Stimulated activated CD4-positive, alpha-beta T cell treated with anti-CD3 and anti-CD28 coated beads, Interleukin-4, amount 100 ng/mL, for 4 hours (primary cell): Measurements from ENCODE around the gene KAT2B.
"Not testable (repeated sequence)": the region's sequence is repeated elsewhere in the genome, so short reads cannot be mapped to it uniquely, and the experiment has no call there.

Experiments
- DNase-seq, 2 experiments: peaks; one replicate each; pipeline ENCODE4 v3.0.0-alpha.2; 2020

Gene KAT2B

GRCh38 chr3:20042331-20042730, 2.1 kb downstream of the KAT2B start:
- DNase-seq = no peak

- DNase-seq = peak; percentile 25 to 43
Measured at GRCh38 chr3:20043396-20043795, 3.1 kb downstream of the KAT2B start.

DNA sequence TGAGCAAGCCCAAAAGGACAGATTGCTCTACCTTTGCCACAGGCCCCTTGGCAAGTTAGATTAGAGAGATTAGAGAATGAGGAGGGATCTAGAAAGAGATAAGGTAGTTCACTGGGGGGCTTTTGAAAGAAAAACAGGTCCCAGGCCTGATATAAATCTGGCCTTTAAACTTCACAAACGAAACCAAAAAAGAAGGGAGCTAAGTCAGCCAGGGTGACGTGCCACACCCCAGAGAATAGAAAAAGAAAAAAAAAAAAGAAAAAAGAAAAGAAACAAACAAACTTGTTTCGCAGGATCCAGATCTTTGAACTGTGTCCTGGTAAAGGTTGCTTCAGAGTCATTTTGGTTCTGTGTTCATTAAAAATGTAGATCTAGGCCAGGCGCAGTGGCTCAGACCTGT, 3.6 kb downstream of the KAT2B start:
- no peak for DNase-seq

DNA sequence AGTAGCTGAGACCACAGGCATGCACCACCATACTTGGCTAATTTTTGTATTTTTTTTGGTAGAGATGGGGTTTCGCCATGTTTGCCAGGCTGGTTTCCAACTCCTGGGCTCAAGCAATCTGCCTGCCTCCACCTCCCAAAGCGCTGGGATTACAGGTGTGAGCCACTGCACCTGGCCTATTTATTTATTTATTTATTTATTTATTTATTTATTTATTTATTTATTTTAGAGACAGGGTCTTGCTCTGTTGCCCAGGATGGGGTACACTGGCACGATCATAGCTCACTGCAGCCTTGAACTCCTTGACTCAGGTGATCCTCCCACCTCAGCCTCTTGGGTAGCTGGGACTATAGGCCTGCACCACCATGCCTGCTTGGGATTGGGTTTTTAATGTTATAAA, 4.9 kb downstream of the KAT2B start:
- DNase-seq = not testable (repeated sequence)

GRCh38 chr3:20046556-20046955, 6.3 kb downstream of the KAT2B start:
- DNase-seq = no peak

GRCh38 chr3:20047341-20047779, 7.1 kb downstream of the KAT2B start:
- DNase-seq = no peak

GRCh38 chr3:20047976-20048883, 8.0 kb downstream of the KAT2B start:
- no peak for DNase-seq

GRCh38 chr3:20051123-20051806, 11.0 kb downstream of the KAT2B start:
- no peak for DNase-seq

DNA sequence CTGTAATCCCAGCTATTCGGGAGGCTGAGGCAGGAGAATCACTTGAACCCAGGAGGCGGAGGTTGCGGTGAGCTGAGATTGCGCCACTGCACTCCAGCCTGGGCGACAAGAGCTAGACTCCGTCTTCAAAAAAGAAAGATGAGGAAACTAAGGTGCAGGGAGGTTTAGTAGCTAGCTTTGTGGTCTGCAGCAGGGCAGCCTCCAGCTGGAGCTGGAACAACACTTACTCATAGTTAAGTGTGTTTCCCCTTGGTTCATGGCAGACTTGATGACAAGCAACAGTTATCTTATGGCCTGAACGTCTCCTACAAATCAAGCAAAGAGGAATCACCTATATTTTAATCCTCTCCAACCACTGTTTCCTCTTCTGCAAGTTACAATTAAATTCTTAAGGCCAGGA, 12.6 kb downstream of the KAT2B start:
- no peak for DNase-seq

DNA sequence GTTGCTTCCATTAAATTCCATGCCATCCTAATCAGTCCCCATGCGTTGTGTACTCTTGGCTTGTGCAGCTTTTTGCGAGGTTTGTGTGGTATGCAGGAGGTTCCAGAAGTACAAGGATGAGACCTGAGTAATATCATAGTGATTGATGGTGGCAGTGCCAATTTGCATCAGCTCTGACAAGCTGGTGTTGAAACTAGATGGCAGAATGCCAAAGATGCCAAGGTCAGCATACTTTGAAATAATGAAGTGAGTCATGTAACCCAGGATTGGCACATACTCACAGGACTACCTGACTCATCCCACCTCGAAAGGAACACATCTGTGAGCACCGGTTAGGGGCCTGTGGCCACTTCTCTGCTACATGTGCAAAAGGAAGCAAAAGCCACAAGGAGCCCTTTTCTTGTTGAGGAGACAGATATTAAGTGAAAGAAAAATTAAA, 14.3 kb downstream of the KAT2B start:
- DNase-seq = peak; percentile 37 to 73

GRCh38 chr3:20055020-20055775, 15.0 kb downstream of the KAT2B start:
- peak in 1 of 2 experiments; percentile 15 for DNase-seq

DNA sequence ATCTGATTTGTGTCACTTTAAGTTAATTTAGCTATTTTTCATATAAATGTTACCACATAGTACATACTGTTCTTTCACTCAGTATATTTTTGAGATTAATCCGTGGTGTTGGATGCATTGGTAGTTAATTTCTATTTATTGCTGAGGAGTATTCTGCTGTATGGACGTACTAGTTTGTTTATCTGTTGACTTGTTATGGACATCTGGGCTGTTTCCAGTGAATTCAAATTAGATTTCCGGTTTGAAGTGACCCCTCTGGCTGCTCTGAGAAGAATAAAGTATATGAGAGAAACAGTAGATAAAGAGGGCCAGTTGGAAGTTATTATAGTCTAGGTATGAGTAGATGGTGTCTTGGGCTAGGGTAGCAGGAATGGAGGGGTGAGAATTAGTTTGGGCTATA, 15.6 kb downstream of the KAT2B start:
- no peak for DNase-seq

DNA sequence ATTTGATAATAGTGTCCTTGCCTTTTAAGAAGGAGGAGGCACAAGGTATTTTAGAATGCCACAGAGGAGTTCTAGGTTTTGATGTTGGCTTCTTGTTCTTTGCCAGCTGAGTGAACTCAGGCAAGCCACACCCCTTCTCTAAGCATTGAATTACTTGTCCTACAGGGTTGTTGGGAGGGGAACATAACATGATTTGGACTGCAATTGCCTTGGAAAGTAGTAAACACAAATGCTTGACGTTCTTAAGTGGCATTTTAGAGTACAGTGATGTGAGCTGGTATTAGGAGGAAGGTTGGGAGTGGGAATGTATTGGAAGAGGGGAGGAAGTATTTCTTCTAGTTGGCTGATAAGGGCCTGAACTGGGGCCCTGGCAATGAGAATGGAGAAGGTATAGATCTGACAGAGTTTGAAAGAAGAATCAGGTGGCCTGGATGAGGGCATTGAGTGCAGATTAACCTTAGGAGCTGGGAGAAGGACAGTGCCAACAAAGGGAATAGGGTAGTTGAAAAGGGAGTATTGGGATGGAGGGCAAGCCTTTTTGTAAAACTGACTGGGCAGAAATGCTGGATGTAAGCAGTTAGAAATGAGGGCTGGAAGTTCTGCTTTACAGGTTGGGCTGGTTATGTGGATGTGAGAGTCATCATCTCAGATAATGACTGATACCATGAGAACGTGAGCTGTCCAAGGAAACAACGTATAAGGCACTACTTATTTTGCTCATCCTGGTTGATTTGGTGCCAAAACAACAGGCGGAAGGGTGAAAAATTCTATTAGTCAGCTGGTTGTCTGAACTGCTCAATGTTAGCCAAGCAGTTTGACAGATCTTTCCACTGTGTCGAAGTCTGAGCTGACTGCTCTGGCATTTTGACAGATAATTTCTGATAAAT, 16.7 kb downstream of the KAT2B start:
- no peak for DNase-seq

- no peak for DNase-seq
Measured at GRCh38 chr3:20057612-20058180, 17.4 kb downstream of the KAT2B start.

GRCh38 chr3:20059929-20060328, 19.7 kb downstream of the KAT2B start:
- DNase-seq = no peak

DNA sequence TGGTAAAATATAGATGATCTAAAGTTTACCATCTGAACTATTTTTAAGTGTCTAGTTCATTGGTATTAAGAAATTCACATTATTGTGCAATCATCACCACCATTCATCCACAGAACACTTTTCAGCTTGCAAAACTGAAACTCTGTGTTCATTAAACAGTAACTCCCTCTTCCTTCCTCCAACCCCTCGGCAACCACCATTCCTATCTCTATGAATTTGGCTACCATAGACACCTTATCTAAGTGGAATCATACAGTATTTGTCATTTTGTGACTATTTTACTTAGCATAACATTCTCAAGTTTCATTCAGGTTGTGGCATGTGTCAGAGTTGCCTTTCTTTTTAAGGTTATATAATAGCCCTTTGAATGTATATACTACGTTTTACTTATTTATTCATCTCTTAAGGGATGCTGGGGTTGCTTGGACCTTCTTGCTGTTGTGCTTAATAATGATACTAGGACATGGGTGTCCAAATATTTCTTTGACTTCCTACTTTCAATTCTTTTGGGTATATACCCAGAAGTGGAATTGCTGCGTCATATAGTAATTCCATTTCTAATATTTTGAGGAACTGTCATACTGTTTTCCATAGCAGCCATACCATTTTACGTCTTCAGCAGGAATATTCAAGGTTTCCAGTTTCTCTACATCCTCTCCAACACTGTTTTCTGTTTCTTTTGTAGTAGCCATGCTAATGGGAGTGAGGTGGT, 20.9 kb downstream of the KAT2B start:
- DNase-seq = no peak

DNA sequence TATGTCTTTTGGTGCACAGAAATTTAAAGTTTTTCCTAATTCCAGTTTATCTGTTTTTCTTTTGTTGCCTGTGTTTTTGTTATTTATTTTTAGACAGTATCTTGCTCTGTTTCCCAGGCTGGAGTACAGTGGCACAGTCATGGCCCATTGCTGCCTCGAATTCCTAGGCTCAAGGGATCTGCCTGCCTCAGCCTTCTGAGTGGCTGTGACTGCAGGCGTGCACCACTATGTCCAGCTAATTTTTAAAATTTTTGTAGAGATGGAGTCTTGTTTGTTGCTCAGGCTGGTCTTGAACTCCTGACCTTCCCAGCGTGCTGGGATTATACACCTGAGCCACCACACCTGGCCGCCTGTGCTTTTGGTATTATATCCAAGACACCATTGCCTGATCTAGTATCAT, 22.8 kb downstream of the KAT2B start:
- DNase-seq = no peak

DNA sequence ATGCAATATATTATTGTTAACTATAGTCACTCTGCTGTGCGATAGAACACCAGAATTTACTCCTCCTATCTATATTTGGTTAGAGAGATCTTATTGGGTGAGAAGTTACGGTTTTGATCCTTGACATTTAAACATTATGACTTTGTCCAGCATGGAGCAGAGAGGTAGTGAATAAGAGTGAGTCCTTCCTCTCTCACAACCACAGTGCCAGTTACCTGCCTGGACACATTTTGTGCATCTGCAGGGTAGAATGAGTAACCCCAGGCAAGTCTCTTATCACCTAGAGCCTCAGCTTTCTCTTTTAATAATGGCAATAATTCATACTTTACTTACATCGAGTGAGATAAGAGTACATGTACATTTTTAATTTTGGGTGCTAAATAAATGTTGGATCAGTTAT, 24.1 kb downstream of the KAT2B start:
- no peak for DNase-seq

DNA sequence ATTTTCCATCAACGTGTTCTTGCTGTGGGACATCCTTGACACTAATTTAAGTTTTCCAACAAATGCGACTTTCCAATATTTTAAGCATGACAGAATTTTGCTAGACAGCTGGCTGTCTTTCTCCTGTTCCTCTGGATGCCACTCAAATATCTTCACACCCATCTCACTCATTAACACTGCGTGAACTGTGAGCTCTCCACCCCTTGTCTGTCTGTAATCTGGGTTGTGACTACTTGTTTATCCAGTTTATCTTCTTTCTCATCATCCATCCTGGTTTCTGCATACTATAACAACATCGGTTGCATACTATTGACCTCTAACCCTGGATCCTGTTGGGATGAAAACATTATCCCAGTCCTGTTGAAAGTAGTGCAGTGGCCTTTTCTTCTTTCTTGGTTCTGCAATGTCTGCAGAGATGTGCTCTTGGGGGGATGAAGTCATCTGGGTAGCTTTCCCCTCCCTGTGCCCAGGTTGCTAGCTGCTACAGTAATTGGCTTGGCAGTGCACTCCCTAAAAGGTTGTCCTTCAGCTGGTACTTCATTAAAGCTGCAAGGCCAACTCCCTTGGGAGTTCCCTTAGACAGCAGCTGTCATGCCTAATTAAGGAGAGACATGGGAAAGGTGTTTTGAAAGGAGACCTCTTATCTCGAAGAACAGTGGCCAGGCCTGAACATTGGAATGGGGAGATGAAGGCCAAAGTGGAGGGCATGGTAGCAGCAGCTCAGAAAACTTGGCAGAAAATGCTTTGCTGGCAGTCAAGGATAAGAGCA, 24.7 kb downstream of the KAT2B start:
- no peak for DNase-seq

DNA sequence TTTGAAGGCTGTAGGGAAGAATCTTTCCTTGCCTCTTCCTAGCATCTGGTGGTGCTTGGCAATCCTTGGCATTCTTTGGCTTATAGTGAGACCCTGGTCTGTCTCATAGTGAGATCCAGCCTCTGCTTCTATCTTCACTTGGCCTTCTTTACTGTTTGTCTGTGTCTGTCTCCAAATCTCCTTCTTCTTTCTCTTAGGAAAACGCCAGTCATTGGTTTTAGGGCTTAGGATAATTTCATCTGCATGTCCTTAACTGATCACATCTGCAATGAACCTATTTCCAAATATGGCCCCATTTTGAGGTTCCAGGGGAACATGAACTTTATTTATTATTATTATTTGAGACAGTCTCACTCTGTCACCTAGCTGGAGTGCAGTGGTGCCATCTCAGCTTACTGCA, 25.8 kb downstream of the KAT2B start:
- DNase-seq = no peak
